GM12875 (cell line): ENCODE results near the gene HMOX2.

Source experiments
- H3K4me3 ChIP-seq: one replicate; pipeline ENCODE4 v1.5.1; 2011; ENCODE audit warnings: low read depth, low read length, control low read depth
- TF ChIP-seq, protein P1 (sequence below): IDR thresholded peaks from 2 replicates; pipeline ENCODE4 v1.5.1; 2011; ENCODE audit warnings: low read depth, mild to moderate bottlenecking, control low read depth, inconsistent platforms, low read length, moderate library complexity, borderline replicate concordance; ENCODE audit not compliant: insufficient read depth

Gene HMOX2

GRCh38 chr16:4539716-4540284 is 63.6 kb downstream of the HMOX2 start:
- no peak overlapping the region for H3K4me3 ChIP-seq
- TF ChIP-seq, protein P1, sequence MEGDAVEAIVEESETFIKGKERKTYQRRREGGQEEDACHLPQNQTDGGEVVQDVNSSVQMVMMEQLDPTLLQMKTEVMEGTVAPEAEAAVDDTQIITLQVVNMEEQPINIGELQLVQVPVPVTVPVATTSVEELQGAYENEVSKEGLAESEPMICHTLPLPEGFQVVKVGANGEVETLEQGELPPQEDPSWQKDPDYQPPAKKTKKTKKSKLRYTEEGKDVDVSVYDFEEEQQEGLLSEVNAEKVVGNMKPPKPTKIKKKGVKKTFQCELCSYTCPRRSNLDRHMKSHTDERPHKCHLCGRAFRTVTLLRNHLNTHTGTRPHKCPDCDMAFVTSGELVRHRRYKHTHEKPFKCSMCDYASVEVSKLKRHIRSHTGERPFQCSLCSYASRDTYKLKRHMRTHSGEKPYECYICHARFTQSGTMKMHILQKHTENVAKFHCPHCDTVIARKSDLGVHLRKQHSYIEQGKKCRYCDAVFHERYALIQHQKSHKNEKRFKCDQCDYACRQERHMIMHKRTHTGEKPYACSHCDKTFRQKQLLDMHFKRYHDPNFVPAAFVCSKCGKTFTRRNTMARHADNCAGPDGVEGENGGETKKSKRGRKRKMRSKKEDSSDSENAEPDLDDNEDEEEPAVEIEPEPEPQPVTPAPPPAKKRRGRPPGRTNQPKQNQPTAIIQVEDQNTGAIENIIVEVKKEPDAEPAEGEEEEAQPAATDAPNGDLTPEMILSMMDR, result no peak

- no peak overlapping the region for H3K4me3 ChIP-seq
- TF ChIP-seq, protein P1, result no peak
These were observed 68.3 kb downstream of the HMOX2 start for GRCh38 chr16:4544473-4544872.

- TF ChIP-seq, protein P1, result no peak
- H3K4me3 ChIP-seq, result no peak overlapping the region
These were observed 71.9 kb downstream of the HMOX2 start for GRCh38 chr16:4548124-4548523.

DNA sequence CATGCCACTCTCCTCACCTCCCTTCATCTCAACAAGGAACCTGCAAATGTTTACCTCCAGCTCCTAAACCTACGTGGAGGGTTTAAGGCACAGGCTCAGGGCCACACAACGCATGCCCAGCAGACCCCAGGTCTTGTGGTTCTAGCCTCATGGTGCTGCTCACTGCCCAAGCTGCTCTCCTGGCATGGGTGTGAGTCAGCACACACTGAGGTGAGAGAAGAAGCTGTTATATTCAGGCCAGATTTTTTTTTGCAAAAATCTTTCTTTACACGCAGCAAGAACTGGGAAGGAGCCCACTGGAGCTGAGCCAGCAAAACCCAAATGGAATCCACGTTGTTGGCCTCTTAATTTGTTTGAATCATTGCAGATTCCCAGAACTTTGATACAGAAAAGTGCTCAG is 74.4 kb downstream of the HMOX2 start:
- H3K4me3 ChIP-seq, result no peak overlapping the region
- TF ChIP-seq, protein P1, result no peak

DNA sequence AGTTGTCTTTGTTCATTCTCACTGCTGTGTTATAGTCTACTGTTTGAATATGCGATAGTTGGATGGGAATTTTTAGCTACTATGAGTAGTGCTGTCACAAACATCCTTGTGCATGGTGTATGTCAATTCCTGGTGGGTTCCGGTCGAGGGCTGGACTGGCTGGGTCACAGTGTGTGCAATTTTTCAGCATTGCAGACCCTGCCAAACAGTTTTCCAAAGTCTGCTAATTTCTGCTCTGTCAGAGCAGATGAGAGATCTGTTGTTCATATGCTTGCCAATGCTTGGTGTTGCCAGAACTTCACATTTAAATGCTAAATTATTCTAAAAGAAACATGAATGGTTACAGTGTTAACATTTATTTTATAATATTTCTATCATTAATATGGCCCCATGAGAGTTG is 76.3 kb downstream of the HMOX2 start:
- TF ChIP-seq, protein P1, result no peak

GRCh38 chr16:4556112-4556511 is 79.9 kb downstream of the HMOX2 start, which contains the start of gene C16orf96:
TSS of gene C16orf96 (plus strand) at chr16:4556340. CDS start at chr16:4556490, 150 bp downstream.
- H3K4me3 ChIP-seq, result no peak within 1 kb of the TSS
- TF ChIP-seq, protein P1, result no peak

More for the DNA sequence above, 76.3 kb downstream of the HMOX2 start:
- H3K4me3 ChIP-seq, result no peak overlapping the region

DNA sequence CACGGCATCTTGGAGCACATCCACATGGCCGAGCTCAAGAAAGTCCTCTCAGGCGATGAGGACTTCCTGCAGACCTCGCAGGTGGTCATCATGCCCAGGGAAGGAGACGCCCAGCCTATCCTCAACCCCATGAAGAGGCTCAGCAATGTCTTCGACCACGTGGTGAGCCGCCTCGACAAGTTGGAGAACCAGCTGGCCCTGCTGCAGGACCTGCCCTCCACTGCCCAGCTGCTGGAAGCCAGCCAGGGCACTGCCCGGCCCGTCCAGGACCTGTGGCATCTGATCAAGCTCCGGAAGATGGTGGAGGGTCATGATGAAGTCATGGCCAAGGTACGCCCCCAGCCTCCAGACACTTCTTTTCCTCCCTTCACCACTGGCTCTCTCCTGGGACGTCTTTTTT is 80.4 kb downstream of the HMOX2 start:
- TF ChIP-seq, protein P1, result no peak
- H3K4me3 ChIP-seq, result no peak overlapping the region
